22Rv1 (cell line): ENCODE measurements around the gene ZNF428.

Source experiments
- CTCF ChIP-seq: fragments of 450-650 bp; IDR thresholded peaks from 2 replicates; pipeline ENCODE4 v1.5.1; 2017; ENCODE audit warnings: mild to moderate bottlenecking
- ZFX ChIP-seq: fragments of 450-650 bp; IDR thresholded peaks from 2 replicates; pipeline ENCODE4 v1.6.1; 2017; ENCODE audit warnings: antibody characterized with exemption, borderline replicate concordance

GRCh38 chr19:43598445-43599240, 20.8 kb downstream of the ZNF428 start:
- TF ChIP-seq CTCF (no peak), ZFX (no peak)
